GM12878 (cell line): ENCODE results near the gene STK40. TPM values are rescaled to one million over a fixed set of nuclear protein-coding genes. Genes with fewer than 3 reads are reported as not detected.

Source experiments
- BCL11A ChIP-seq: IDR thresholded peaks from 2 replicates; pipeline ENCODE4 v1.6.1; 2011; ENCODE audit warnings: low read depth, low read length
- BRCA1 ChIP-seq: IDR thresholded peaks from 2 replicates; pipeline ENCODE4 v1.6.1; 2011; ENCODE audit warnings: low read depth, low read length, improper control_type of control experiment
- CHD4 ChIP-seq: fragments of 200-600 bp; sonication (generic); IDR thresholded peaks from 2 replicates; pipeline ENCODE4 v1.6.1; 2016; ENCODE audit warnings: mild to moderate bottlenecking
- EGR1 ChIP-seq, 2 experiments: IDR thresholded peaks; 1 replicate in 1 of 2; 2 replicates in 1 of 2; pipeline ENCODE4 v1.6.1; 2011 to 2012; ENCODE audit warnings: low read depth in 2 of 2, low read length in 2 of 2, borderline replicate concordance in 1 of 2, mild to moderate bottlenecking in 1 of 2, moderate library complexity in 1 of 2
- FOXK2 ChIP-seq: fragments of 450-650 bp; IDR thresholded peaks from 2 replicates; pipeline ENCODE4 v1.6.1; 2017; ENCODE audit warnings: mild to moderate bottlenecking, moderate library complexity
- NBN ChIP-seq: fragments of 450-650 bp; IDR thresholded peaks from 2 replicates; pipeline ENCODE4 v1.6.1; 2016
- NFYA ChIP-seq: IDR thresholded peaks from 2 replicates; pipeline ENCODE4 v1.6.1; 2011; ENCODE audit warnings: low read depth, mild to moderate bottlenecking, low read length, improper control_type of control experiment, borderline replicate concordance
- POU2F2 ChIP-seq: IDR thresholded peaks from 3 replicates; pipeline ENCODE4 v1.6.1; 2011; ENCODE audit warnings: low read depth, mild to moderate bottlenecking, low read length, borderline replicate concordance
- RAD51 ChIP-seq: fragments of 450-650 bp; IDR thresholded peaks from 2 replicates; pipeline ENCODE4 v1.6.1; 2016; ENCODE audit warnings: moderate library complexity, mild to moderate bottlenecking, inconsistent platforms
- RUNX3 ChIP-seq: IDR thresholded peaks from 2 replicates; pipeline ENCODE4 v1.6.1; 2012; ENCODE audit warnings: low read length, inconsistent platforms
- SIN3A ChIP-seq: IDR thresholded peaks from 2 replicates; pipeline ENCODE4 v1.6.1; 2012; ENCODE audit warnings: low read depth, low read length, improper control_type of control experiment
- TARDBP ChIP-seq: IDR thresholded peaks from 2 replicates; pipeline ENCODE4 v1.6.1; 2016; ENCODE audit warnings: borderline replicate concordance
- YBX1 ChIP-seq: fragments of 450-650 bp; IDR thresholded peaks from 2 replicates; pipeline ENCODE4 v1.6.1; 2016; ENCODE audit warnings: antibody characterized with exemption
- polyA plus RNA-seq, 11 experiments: library from polyadenylated mRNA; depleted of rRNA in 4 of 11; unstranded in 6 of 11; stranded (reverse) in 5 of 11; fragments of >200 nt; fragmentation: Nextera tagmentation in 4 of 11; fragmentation: Illumina TruSeq in 1 of 11; extraction: Ambion mirVana in 4 of 11; extraction: Trizol in 1 of 11; gene quantifications; 1 replicate in 1 of 11; 2 replicates in 10 of 11; pipeline versions ENCODE4 v1.2.1 to v1.2.3, GENCODE V29; 2011 to 2016; ENCODE audit warnings: inconsistent platforms in 2 of 11, missing spikeins in 2 of 11, low read depth in 1 of 11
- total RNA-seq, 4 experiments: library from RNA; depleted of rRNA in 3 of 4; stranded (reverse); fragments of >200 nt in 3 of 4; fragmentation: Illumina TruSeq in 1 of 4; extraction: Trizol in 1 of 4; gene quantifications; 2 replicates each; pipeline versions ENCODE4 v1.2.1 to v1.2.3, GENCODE V29; 2013 to 2021
- TF ChIP-seq, protein P1 (sequence below): fragments of 450-650 bp; IDR thresholded peaks from 2 replicates; pipeline ENCODE4 v1.6.1; 2016; ENCODE audit warnings: mild to moderate bottlenecking, moderate library complexity, borderline replicate concordance
- TF ChIP-seq, protein P2 (sequence below): fragments of 450-650 bp; formaldehyde crosslinking; IDR thresholded peaks from 2 replicates; pipeline ENCODE4 v1.4.0; 2022; ENCODE audit warnings: mild to moderate bottlenecking, moderate library complexity
- TF ChIP-seq, protein P3 (sequence below): fragments of 450-650 bp; formaldehyde crosslinking; IDR thresholded peaks from 2 replicates; pipeline ENCODE4 v1.4.0; 2020; ENCODE audit warnings: mild to moderate bottlenecking, moderate library complexity
- TF ChIP-seq, protein P4 (sequence below): fragments of 450-650 bp; IDR thresholded peaks from 2 replicates; pipeline ENCODE4 v1.6.1; 2016; ENCODE audit warnings: mild to moderate bottlenecking

The STK40 gene
- total and polyA plus RNA-seq, 10 of the 15 experiments (the other 5 are each of a cell fraction or from before 2014, with no cell fraction given) = 0.27 to 51.0 (median 29.5) TPM

DNA sequence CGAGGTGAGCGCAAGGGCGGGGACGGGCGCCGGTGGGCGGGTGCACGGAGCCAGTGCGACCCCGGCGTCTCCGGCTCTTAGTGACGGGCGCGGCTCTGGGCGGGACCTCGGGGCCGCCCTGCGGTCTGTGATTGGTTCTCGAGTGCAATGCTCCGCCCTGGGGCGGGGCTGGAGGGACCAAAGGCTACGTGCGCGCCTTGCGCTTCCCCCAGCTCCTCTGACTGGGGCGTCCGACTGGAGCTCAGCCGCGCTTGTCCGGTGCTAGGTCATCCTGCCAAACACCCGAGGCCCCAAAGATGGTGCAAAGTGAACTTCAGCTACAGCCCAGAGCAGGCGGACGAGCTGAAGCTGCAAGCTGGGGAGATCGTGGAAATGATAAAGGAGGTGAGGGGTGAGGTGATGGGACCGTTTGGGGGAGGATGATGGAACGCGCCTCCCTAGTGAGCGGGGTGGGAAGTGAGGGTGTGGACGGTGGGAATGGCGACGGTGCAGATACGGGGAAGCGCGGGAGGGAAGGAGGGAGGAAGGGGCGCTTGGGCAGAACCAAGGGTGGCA is 78.7 kb downstream of the STK40 start (continued):
- TF ChIP-seq, protein P1, sequence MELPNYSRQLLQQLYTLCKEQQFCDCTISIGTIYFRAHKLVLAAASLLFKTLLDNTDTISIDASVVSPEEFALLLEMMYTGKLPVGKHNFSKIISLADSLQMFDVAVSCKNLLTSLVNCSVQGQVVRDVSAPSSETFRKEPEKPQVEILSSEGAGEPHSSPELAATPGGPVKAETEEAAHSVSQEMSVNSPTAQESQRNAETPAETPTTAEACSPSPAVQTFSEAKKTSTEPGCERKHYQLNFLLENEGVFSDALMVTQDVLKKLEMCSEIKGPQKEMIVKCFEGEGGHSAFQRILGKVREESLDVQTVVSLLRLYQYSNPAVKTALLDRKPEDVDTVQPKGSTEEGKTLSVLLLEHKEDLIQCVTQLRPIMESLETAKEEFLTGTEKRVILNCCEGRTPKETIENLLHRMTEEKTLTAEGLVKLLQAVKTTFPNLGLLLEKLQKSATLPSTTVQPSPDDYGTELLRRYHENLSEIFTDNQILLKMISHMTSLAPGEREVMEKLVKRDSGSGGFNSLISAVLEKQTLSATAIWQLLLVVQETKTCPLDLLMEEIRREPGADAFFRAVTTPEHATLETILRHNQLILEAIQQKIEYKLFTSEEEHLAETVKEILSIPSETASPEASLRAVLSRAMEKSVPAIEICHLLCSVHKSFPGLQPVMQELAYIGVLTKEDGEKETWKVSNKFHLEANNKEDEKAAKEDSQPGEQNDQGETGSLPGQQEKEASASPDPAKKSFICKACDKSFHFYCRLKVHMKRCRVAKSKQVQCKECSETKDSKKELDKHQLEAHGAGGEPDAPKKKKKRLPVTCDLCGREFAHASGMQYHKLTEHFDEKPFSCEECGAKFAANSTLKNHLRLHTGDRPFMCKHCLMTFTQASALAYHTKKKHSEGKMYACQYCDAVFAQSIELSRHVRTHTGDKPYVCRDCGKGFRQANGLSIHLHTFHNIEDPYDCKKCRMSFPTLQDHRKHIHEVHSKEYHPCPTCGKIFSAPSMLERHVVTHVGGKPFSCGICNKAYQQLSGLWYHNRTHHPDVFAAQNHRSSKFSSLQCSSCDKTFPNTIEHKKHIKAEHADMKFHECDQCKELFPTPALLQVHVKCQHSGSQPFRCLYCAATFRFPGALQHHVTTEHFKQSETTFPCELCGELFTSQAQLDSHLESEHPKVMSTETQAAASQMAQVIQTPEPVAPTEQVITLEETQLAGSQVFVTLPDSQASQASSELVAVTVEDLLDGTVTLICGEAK = peak; percentile 34; the same call in 1 of the 2 replicates
- TF ChIP-seq CHD4 (no peak), POU2F2 (peak; percentile 87), TARDBP (no peak), NBN (peak; percentile 85), SIN3A (no peak), RAD51 (no peak), FOXK2 (no peak), BCL11A (no peak), EGR1 (IDR thresholded peaks at IDR 0.05; ENCODE audit: borderline replicate concordance in 1 of 2, low read depth in 2 of 2, low read length in 2 of 2) (no peak), NFYA (no peak), YBX1 (no peak), RUNX3 (0 out of 2 replicates have a peak, but pooled peaks have one; percentile 6), BRCA1 (no peak)
- TF ChIP-seq, protein P2, sequence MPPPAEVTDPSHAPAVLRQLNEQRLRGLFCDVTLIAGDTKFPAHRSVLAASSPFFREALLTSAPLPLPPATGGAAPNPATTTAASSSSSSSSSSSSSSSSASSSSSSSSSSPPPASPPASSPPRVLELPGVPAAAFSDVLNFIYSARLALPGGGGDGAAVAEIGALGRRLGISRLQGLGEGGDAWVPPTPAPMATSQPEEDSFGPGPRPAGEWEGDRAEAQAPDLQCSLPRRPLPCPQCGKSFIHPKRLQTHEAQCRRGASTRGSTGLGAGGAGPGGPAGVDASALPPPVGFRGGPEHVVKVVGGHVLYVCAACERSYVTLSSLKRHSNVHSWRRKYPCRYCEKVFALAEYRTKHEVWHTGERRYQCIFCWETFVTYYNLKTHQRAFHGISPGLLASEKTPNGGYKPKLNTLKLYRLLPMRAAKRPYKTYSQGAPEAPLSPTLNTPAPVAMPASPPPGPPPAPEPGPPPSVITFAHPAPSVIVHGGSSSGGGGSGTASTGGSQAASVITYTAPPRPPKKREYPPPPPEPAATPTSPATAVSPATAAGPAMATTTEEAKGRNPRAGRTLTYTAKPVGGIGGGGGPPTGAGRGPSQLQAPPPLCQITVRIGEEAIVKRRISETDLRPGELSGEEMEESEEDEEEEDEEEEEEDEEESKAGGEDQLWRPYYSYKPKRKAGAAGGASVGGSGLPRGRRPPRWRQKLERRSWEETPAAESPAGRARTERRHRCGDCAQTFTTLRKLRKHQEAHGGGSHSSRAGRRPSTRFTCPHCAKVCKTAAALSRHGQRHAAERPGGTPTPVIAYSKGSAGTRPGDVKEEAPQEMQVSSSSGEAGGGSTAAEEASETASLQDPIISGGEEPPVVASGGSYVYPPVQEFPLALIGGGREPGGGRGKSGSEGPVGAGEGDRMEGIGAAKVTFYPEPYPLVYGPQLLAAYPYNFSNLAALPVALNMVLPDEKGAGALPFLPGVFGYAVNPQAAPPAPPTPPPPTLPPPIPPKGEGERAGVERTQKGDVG (CRISPR knock-in tag) = no peak
- TF ChIP-seq, protein P3, sequence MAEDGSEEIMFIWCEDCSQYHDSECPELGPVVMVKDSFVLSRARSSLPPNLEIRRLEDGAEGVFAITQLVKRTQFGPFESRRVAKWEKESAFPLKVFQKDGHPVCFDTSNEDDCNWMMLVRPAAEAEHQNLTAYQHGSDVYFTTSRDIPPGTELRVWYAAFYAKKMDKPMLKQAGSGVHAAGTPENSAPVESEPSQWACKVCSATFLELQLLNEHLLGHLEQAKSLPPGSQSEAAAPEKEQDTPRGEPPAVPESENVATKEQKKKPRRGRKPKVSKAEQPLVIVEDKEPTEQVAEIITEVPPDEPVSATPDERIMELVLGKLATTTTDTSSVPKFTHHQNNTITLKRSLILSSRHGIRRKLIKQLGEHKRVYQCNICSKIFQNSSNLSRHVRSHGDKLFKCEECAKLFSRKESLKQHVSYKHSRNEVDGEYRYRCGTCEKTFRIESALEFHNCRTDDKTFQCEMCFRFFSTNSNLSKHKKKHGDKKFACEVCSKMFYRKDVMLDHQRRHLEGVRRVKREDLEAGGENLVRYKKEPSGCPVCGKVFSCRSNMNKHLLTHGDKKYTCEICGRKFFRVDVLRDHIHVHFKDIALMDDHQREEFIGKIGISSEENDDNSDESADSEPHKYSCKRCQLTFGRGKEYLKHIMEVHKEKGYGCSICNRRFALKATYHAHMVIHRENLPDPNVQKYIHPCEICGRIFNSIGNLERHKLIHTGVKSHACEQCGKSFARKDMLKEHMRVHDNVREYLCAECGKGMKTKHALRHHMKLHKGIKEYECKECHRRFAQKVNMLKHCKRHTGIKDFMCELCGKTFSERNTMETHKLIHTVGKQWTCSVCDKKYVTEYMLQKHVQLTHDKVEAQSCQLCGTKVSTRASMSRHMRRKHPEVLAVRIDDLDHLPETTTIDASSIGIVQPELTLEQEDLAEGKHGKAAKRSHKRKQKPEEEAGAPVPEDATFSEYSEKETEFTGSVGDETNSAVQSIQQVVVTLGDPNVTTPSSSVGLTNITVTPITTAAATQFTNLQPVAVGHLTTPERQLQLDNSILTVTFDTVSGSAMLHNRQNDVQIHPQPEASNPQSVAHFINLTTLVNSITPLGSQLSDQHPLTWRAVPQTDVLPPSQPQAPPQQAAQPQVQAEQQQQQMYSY = no peak
- TF ChIP-seq, protein P4, sequence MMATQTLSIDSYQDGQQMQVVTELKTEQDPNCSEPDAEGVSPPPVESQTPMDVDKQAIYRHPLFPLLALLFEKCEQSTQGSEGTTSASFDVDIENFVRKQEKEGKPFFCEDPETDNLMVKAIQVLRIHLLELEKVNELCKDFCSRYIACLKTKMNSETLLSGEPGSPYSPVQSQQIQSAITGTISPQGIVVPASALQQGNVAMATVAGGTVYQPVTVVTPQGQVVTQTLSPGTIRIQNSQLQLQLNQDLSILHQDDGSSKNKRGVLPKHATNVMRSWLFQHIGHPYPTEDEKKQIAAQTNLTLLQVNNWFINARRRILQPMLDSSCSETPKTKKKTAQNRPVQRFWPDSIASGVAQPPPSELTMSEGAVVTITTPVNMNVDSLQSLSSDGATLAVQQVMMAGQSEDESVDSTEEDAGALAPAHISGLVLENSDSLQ = peak; percentile 70
